Measurements from ENCODE around the gene PAFAH1B2. TPM values are rescaled to one million over a fixed set of nuclear protein-coding genes. Genes with fewer than 3 reads are reported as not detected.

The PAFAH1B2 gene
- total and polyA plus RNA-seq, 8 donors: 14.9 to 174 (median 32.0) TPM

GRCh38 chr11:117177534-117178209 is 33.6 kb downstream of the PAFAH1B2 start:
- WGBS, 5 donors: 36 to 64% (median 46%) methylated on average over 10 of the region's 10 CpGs
- DNase-seq: peak in 1 of 2 donors; percentile 25

GRCh38 chr11:117178210-117179034 is 34.3 kb downstream of the PAFAH1B2 start, which contains the start of gene SIDT2:
TSS of gene SIDT2 (plus strand) at chr11:117178743. CDS start at chr11:117179264, 521 bp downstream.
- TF ChIP-seq, protein P1, sequence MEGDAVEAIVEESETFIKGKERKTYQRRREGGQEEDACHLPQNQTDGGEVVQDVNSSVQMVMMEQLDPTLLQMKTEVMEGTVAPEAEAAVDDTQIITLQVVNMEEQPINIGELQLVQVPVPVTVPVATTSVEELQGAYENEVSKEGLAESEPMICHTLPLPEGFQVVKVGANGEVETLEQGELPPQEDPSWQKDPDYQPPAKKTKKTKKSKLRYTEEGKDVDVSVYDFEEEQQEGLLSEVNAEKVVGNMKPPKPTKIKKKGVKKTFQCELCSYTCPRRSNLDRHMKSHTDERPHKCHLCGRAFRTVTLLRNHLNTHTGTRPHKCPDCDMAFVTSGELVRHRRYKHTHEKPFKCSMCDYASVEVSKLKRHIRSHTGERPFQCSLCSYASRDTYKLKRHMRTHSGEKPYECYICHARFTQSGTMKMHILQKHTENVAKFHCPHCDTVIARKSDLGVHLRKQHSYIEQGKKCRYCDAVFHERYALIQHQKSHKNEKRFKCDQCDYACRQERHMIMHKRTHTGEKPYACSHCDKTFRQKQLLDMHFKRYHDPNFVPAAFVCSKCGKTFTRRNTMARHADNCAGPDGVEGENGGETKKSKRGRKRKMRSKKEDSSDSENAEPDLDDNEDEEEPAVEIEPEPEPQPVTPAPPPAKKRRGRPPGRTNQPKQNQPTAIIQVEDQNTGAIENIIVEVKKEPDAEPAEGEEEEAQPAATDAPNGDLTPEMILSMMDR (IDR thresholded peaks at IDR 0.05): no peak
- no peak for TF ChIP-seq EP300 (IDR thresholded peaks at IDR 0.05)
- peak in 2 of 4 donors; percentile 90 for TF ChIP-seq POLR2A (IDR thresholded peaks at IDR 0.05)
- peak; percentile 98 to 99 (median 98) for TF ChIP-seq POLR2AphosphoS5 (IDR thresholded peaks at IDR 0.05)
- Histone ChIP-seq H3K36me3 (peaks cover 13 to 20% (median 18%) of the 10 kb centered on the region in 4 donors), H3K4me3 (peak within 1 kb of the TSS; percentile 75 to 93 (median 86)), H3K27ac (peak within 1 kb of the TSS; percentile 96 to 99 (median 98)), H3K9me3 (no peaks in the 10 kb centered on the region), H3K4me1 (peaks cover 49 to 79% (median 72%) of the 10 kb centered on the region in 4 donors), H3K27me3 (no peaks in the 10 kb centered on the region)
- intact Hi-C loops (cut with DNase I; ENCODE audit: low total_unique reads): no loop called here
- peak; percentile 96 to 99 for DNase-seq
- 1 to 3% (median 1%) methylated on average over 30 to 51 of the region's 51 CpGs for WGBS, 5 donors

More at GRCh38 chr11:117177534-117178209, 33.6 kb downstream of the PAFAH1B2 start:
- H3K27me3 ChIP-seq: no peaks in the 10 kb centered on the region
- no peaks in the 10 kb centered on the region for H3K9me3 ChIP-seq
- H3K27ac ChIP-seq: peak overlapping the region; percentile 96 to 99 (median 98)
- peaks cover 10 to 13% (median 12%) of the 10 kb centered on the region in 4 donors for H3K36me3 ChIP-seq
- H3K4me3 ChIP-seq: peak overlapping the region; percentile 75 to 93 (median 86)
- intact Hi-C loops (cut with DNase I; ENCODE audit: low total_unique reads): no loop called here
- TF ChIP-seq POLR2AphosphoS5 (IDR thresholded peaks at IDR 0.05) (no peak), POLR2A (IDR thresholded peaks at IDR 0.05) (no peak), EP300 (IDR thresholded peaks at IDR 0.05) (no peak)
- TF ChIP-seq, protein P1 (IDR thresholded peaks at IDR 0.05): no peak
- H3K4me1 ChIP-seq: peaks cover 49 to 80% (median 74%) of the 10 kb centered on the region in 4 donors

DNA sequence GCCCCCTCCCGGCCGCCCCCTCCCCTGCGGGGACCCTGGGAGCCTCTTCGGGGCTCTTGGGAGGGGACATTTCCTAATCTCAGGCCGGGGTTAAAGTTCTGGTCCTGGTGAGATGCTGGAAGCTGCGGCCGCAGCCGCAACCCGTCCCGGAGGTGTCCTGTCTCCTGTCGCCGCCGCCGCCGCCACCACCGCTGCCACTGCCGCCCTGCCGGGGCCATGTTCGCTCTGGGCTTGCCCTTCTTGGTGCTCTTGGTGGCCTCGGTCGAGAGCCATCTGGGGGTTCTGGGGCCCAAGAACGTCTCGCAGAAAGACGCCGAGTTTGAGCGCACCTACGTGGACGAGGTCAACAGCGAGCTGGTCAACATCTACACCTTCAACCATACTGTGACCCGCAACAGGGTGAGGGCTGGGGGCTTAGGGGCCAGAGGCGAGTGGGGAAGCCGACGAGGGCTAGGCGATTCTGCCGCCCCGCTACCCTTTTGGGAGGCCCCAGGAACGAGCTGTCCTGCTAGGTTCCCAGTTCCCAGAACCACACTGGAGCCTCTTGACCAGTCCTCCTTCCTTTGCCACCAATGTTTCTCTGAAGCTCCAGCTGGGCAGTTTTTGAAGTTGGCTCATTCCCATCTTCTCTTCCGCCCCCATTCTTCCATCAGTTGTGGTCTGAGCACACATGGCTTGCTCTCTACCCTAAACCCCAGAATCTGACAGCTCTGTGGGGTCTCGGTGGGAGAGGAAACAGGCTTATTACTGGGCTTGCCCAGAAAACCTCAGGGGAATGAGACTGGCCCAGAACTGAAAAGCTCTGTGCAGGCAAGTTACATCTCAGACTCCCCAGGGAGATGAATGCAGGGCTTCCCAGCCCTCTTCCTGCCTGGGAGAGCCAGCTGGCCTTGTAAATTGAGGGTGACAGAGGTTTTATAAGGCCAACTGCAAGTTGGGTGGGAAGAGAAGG is 35.2 kb downstream of the PAFAH1B2 start:
- H3K36me3 ChIP-seq: peaks cover 13 to 27% (median 26%) of the 10 kb centered on the region in 4 donors
- H3K27ac ChIP-seq: peak overlapping the region; percentile 96 to 99 (median 98)
- no peaks in the 10 kb centered on the region for H3K27me3 ChIP-seq
- intact Hi-C loops (cut with DNase I; ENCODE audit: low total_unique reads): no loop called here
- DNase-seq: peak; percentile 51 to 73
- 0 to 3% (median 1%) methylated on average over 26 to 39 of the region's 39 CpGs for WGBS, 5 donors
- peak overlapping the region; percentile 75 to 93 (median 86) for H3K4me3 ChIP-seq
- H3K4me1 ChIP-seq: peaks cover 59 to 85% (median 76%) of the 10 kb centered on the region in 4 donors
- no peak for TF ChIP-seq POLR2AphosphoS5 (IDR thresholded peaks at IDR 0.05)
- TF ChIP-seq POLR2A (IDR thresholded peaks at IDR 0.05): no peak
- TF ChIP-seq, protein P1 (IDR thresholded peaks at IDR 0.05): no peak
- no peak for TF ChIP-seq EP300 (IDR thresholded peaks at IDR 0.05)
- no peaks in the 10 kb centered on the region for H3K9me3 ChIP-seq

Data from stomach (tissue), 9 donors.